Activated gamma-delta T cell (primary cell): ENCODE results near the gene AQP1.

Source experiments
- DNase-seq: peaks from one replicate; lab custom pipeline; 2025; lab: John Stamatoyannopoulos, UW

The AQP1 gene

GRCh38 chr7:30935569-30935877 lies 23.9 kb downstream of the AQP1 start:
- no peak for DNase-seq

GRCh38 chr7:30936650-30937245 lies 25.1 kb downstream of the AQP1 start:
- no peak for DNase-seq

- no peak for DNase-seq
These were observed 25.8 kb downstream of the AQP1 start for GRCh38 chr7:30937416-30937815.

GRCh38 chr7:30938435-30939316 lies 27.0 kb downstream of the AQP1 start:
- DNase-seq = no peak

GRCh38 chr7:30941582-30942323 lies 30.1 kb downstream of the AQP1 start:
- DNase-seq = no peak

GRCh38 chr7:30950197-30950596 lies 38.5 kb downstream of the AQP1 start:
- no peak for DNase-seq

GRCh38 chr7:30954914-30955313 lies 43.3 kb downstream of the AQP1 start:
- DNase-seq = no peak

- no peak for DNase-seq
These were observed 45.1 kb downstream of the AQP1 start for GRCh38 chr7:30956704-30957103.

GRCh38 chr7:30963842-30964241 lies 52.2 kb downstream of the AQP1 start, which contains the start of gene GHRHR:
TSS of gene GHRHR (plus strand) at chr7:30963953. CDS start at chr7:30964069, 116 bp downstream.
- DNase-seq = no peak

GRCh38 chr7:30965372-30965771 lies 53.7 kb downstream of the AQP1 start:
- no peak for DNase-seq

- DNase-seq = no peak
These were observed 54.2 kb downstream of the AQP1 start for GRCh38 chr7:30965883-30966282.

- no peak for DNase-seq
These were observed 56.6 kb downstream of the AQP1 start for GRCh38 chr7:30968294-30968693.

- no peak for DNase-seq
These were observed 57.3 kb downstream of the AQP1 start for GRCh38 chr7:30968747-30969603.

- DNase-seq = no peak
These were observed 57.9 kb downstream of the AQP1 start for GRCh38 chr7:30969604-30969970.

- no peak for DNase-seq
These were observed 58.4 kb downstream of the AQP1 start for GRCh38 chr7:30970074-30970473.

- DNase-seq = no peak
These were observed 59.0 kb downstream of the AQP1 start for GRCh38 chr7:30970594-30971094.

- no peak for DNase-seq
These were observed 59.8 kb downstream of the AQP1 start for GRCh38 chr7:30971440-30971839.

GRCh38 chr7:30971840-30972563 lies 60.3 kb downstream of the AQP1 start:
- DNase-seq = no peak

GRCh38 chr7:30973292-30973691 lies 61.6 kb downstream of the AQP1 start:
- no peak for DNase-seq

GRCh38 chr7:30973791-30974604 lies 62.3 kb downstream of the AQP1 start:
- no peak for DNase-seq
